NCI-H82 treated with DMSO at 0.1 percent for 48 hours (cell line): ENCODE measurements around the gene PNPLA5.

Source experiments
- DNase-seq: peaks from one replicate; lab custom pipeline; 2025; ENCODE audit not compliant: unreplicated experiment; lab: John Stamatoyannopoulos, UW

PNPLA5 gene

DNA sequence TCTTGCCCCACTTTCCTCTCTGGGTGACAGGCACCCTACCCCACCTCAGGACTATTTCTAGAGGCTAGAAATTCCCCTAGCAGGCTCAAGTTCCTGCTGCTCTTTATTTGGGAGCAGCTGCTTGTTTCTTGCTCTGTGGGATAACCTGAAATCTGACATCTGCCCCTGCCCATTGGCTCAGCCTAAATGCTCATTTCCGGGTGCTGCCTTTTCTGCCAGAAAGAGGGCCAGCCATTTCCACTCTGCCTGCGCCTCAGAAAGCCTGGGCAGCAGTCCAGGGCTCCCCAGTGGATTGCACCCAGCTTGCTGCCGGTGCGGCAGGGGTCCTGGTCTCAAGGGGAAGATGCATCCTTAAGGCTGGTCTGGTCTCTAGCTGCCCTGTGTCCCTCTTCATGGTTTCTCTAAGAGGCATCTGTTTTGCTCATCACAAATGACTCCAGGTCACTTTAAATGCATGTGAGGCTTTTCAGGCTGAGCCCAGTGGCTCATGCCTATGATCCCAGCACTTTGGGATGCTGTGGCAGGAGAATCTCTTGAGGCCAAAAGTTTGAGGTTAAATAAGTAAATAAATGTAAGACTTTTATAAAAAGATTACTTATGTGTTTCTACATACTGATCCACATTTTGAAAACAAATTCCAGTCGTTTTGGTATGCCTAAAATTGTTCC is 10.3 kb upstream of the PNPLA5 start:
- no peak for DNase-seq

DNA sequence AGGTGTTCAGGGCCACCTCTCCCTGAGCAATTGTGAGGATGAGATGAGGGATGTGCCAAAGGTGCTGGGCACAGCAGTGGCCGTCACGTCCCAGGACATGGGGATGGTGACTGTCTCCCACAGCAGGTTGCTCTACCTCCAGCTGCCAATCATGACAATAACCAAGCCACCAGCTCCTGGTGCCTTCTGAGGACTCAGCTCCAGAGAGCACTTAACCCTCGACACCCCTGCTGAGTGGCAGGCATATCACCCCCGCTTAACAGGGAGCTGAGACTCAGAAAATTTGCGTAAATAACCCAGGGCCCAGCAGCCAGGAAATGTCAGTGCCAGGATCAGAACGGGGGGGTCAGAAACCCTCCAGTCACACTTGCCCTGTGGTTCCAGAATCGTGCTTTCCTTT is 8.4 kb upstream of the PNPLA5 start:
- DNase-seq, result no peak

DNA sequence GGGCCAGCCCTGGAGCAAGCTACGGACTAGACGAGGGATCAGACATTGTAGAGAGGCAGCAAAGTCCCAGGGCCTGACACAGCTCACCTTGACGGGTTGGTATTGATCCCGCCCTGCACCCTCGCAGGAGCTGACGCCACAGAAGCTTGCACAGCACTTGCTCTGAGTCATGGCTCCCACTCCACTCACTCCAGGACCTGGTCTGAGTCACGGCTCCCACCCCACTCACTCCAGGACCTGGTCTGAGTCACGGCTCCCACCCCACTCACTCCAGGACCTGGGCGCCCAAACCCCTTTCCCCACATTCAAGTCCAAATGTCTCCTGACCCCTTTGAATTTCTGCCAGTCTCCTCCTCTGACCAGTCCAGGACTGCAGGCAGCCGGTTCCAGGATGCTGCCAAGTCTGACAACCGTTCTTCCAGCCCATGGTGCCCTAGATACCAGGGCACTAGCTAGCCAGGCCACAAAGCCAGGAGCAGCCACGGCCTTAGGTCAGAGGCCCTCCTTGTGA is 6.0 kb upstream of the PNPLA5 start:
- DNase-seq, result no peak

DNA sequence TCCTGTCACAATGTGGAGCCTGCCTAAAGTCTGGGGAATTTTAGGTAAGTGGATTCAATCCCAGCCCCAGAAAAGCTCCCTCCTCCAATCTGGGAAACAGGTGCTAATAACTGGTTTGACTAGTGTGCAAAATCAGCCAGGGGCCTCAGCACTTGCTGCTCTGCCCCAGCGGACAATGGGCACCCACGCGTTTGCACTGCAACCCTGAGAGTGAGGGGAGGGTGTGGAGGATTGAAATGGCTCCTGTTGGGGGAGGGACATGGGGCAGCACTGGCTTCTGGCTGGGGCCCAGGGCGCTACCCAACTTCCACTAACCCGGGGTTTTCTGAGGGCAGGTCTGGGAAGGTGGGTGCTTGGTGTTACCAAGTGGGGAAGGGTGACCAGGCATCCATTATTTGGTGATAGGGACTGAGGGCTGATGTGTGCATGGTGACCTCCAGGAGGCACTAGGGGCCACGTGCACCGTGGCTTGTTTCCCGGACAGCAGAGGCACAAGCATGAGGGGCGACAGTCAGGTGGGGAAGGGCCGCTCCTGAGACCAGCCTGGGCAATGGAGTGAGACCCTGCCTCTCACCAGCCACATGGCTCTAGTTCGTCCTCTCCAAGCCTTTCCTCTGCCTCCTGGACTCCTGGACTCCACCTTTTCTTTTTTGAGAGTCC is 4.3 kb upstream of the PNPLA5 start:
- DNase-seq, result no peak

DNA sequence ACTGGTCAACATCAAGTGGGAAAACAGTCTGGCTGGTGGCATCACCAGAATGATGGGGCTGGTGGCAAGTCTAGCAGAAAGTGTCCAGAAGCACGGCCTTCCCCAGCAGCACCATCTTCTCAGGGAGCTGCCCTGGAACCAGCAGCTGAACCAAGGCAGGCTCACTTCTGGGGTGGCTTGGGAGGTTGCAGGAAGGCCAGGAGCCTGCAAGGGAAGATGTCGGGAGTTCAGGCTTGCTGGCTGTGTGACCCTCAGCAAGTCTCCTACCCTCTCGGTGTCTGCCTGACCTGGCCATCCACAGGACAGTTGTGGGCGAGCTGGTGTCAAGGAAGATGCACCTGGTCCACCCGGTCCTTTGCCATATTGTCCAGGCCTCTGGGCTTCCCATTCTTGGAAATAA is 2.3 kb upstream of the PNPLA5 start:
- no peak for DNase-seq

DNA sequence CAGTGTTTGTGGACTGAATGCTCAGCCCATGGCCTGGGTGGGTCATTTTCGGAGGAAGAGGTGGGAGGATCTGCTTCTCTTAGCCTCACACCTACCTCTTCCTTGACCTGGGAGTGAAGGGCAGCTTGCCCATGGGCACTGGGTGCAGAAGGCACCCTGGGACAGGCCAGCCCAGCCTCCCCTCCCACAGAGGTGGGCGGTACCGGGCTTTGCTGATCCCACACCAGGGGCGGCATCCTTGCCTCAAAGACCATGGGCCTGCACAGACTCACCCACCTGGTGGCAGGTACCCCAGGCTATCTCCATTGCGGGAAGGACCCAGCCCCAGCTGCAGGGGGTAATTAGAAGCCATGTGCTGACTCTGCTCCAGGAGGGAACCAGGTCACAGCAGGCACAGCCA is 1.5 kb upstream of the PNPLA5 start:
- no peak for DNase-seq

DNA sequence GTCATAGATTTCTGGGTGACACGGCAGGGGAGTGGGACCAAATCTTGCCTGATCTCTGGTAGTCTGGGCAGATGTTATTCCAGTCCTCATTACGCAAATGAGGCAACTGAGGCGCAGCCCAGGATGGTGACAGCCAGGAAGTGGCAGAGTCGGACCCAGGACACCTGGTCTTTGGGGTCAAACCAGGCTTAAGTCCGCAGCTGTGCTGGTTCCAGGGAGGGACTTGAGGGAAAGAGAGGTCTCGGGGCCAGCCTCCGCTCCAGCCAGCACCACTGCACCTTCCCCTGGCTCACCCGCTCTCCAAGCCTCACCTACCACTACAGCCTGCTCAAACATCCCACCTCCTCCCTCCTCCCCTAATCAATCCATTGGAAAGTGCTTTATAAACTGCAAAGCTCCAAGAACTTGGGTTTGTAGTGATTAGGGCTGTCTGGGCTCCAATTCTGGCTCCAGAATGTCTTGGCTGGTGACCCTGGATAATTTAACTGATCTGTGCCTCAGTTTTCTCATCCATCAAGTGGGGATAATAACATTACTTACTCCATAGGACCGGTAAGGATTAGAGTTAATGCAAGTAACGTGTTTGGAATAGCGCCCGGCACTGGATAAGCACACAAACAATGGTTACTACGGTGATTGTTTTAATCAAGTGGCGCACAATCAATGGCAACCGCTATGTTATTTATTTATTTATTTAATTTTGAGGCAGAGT is 526 bp upstream of the PNPLA5 start:
- DNase-seq, result no peak

DNA sequence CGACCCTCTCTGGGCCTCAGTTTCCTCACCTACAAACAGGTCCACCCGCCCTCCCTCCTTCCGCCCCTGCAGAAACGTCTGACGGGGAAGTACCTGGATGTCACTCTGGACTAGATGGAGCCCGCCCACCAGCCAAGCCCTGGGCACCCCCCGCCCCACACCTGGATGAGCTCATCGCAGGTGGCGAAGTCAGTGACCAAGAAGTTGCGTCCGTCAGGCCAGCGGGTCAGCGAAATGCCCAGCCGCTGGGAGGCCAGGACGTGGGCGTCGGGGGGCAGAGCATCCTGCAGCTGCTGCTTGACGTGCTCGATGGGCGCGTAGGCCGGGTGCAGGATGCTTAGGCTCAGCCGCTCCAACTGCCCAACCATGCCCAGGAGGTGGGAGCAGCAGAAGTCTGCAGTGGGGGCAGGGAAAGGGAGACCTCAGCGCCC is 897 bp downstream of the PNPLA5 start:
- no peak for DNase-seq

DNA sequence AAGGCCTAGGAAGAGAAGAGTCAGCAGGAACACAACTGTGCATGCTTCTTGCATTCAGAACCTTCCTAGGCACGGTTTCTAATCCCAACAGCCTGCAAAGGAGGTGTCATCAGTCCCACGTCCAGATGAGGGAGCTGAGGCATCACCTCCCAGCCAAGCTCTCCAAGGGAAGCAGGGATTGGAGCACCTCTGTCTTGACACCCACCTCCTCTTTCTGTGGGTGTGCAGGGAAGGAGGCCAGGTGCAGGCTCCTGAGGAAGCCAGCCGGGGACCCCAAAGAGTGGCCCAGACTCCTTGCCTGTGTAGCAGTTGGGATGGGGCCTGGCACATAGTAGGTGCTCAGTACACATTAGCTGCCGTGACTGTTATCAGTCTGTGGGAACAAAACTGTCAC is 2.0 kb downstream of the PNPLA5 start:
- no peak for DNase-seq

DNA sequence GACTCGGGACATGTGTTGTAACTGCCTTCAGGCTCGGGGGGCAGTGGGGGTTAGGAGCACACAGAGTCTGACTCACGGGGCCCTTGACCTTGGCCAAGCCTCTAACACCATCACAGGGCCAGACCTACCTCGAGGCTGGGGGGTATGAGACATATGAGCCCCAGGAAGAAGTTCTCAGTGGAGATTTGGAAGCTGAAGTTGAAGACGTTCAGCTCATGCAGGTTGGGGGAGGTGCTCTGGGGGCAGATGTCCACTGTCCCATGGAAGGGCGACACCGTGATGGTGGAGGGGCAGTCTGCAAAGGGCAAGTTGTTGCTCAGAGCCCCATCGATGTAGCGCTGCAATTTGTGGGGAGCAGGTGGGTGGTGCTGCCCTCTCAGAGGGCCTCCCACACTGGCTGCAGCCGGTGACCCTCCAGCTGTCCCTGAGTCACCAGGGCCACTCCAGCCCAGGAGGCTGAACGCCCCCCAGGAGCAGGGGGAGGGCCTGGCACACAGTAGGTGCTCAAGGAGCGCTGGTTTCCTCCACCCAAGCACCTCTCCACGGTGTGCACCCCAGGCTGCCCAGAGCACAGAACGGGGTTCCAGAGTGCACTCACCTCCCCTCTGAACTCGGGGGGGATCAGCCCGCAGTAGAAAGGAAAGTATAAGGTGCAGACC is 2.5 kb downstream of the PNPLA5 start:
- no peak for DNase-seq

DNA sequence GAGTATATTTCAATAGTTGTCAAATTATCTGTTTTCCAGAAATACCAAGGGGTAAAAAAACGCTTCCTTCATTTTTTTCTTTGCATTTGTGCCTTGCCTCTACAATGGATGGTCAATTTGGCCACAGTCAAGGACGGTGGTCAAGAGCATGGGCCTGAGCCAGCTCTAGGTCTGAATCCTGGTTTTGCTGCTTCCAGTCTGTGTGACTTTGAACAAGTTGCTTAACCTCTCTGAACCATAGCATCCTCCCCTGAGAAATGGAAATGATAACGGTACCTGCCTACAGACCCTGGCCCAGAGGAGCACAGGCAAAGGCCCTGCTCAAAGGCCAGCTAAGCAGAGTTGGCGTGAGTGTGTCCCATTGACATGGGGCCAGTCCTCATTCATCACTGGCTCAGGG is 3.1 kb downstream of the PNPLA5 start:
- DNase-seq, result no peak

DNA sequence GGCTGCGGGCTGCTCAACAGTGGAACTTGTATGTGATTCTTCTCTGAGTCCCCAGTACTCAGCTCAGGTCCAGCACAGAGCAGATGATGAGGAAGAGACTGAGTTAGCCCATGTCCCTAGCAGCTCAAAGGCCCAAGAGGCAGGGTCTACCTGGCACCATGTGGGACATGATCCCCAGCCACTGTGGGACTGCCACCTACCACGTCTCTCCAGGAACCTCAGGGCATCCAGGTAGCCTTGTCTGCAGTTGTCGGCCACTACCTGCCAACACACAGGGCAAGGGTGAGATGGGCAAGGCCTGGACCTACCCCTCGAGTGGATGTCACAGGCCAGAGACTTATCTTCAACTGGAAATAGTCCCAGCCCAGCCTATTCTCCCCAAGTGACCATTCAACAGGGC is 4.4 kb downstream of the PNPLA5 start:
- DNase-seq, result no peak

DNA sequence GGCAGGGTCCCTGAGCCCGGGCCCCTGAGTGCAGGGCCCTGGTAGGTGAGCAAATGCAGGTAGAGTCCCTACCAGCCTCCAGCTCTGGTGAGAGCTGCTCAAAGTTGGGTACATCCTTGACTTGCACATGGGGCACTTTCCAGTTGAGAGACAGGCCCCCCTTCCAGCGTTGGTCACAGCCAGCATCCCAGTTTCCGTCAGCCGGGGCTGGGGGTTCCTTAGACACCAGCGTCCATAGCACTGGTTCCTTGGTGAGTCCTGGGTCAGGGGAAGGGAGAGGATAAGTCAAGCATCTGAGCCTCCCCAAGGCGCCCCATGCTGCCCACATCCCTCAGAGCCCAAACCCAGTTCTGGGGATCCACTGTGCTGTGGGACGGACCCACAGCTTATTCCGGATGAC is 5.6 kb downstream of the PNPLA5 start:
- DNase-seq, result no peak

DNA sequence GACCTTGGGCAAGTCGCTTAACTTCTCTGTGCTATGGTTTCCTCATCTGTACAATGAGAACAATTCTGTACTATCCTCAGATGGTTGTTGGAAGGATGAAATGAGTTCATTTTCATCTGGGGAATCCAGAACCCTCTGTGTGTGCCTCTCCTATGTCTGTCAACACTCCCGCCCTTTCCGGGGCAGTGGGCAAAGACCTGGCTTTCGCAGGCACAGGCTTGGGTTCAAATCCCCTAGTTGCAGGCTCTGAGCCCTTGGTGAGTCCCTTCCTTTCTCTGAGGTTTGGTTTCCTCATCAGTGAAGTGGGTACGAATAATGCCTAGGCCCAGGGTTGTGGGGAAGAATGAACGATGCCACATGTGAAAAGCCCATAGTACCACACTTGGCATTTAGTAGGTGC is 6.0 kb downstream of the PNPLA5 start:
- no peak for DNase-seq

DNA sequence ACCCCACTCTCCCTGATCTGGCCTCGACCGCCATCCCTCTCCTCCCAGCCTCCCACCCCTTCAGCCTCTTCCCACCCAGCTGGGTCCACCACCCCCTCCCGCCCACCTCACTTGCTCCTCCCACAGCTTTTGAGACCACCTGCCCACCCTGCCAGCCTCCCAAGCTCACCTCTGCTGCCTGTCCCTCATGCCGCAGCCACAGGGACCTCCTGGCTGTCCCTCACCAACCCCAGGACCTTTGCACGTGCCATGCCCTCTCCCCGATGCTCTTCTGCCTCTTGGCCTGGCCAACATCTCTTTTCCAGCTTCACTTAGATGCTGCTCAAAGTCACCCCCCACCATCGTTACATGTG is 6.5 kb downstream of the PNPLA5 start:
- no peak for DNase-seq

DNA sequence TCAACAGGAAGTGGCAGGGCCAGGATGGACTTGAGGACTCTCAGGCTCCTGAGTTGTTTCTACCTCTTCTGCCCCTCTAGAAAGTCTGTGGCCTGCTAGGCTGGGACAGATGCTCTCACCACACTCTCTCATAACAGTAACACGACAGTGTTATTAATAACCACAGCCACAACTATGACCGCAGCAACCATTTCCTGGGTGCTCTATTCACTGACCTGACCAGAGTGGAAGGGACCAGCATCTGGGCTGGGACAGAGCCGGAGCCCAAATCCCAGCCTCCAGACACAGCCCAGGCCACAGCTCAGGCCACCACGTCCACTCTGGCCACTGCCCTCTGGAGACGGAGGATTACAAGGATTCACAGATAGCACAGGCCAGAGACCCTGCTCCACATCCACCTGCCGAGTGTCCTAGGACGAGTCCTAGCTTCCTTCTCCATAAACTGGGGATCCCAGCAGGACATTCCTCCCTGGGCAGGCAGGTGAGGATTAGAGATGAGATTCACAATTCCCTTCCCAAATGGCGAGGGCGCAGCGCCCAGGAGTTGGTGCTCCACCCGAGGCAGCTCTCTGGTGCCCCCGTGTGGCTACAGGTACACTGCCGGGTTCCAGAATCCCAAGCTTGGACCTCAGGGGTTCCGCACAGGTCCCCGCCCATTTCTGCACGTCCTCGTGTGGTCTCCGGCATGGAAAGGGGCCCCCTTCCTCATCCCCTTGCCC is 7.1 kb downstream of the PNPLA5 start:
- peak; percentile 8 for DNase-seq

DNA sequence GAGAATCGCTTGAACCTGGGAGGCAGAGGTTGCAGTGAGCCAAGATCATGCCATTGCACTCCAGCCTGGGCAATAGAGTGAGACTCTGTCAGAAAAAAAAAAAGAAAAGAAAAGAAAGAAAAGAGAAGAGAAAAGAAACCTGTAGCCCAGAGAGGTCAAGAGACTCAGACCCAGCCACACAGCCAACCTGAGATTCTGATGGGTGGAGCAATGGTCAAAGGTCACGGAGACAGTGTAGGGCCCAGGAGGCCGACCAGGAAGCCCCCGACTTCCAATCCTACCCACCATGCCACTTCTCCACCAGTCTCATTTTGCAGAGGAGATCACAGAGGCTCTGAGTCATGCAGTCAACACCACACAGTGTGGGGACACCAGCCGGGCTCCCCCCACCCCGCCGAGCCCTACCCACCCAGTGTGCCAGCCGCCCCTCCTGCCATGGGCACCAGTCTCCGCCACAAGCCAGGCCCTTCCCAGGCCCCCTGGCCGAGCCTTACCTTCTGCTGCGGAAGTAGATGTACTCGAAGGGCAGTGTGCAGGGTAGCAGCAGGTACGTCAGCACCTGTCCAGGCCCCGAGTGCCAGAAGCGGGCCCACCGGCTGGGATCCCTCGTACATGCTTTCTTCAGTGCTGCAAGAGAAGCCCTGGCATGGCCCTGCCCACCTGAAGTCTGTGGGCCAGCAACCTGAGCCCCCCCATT is 7.9 kb downstream of the PNPLA5 start:
- DNase-seq, result no peak

DNA sequence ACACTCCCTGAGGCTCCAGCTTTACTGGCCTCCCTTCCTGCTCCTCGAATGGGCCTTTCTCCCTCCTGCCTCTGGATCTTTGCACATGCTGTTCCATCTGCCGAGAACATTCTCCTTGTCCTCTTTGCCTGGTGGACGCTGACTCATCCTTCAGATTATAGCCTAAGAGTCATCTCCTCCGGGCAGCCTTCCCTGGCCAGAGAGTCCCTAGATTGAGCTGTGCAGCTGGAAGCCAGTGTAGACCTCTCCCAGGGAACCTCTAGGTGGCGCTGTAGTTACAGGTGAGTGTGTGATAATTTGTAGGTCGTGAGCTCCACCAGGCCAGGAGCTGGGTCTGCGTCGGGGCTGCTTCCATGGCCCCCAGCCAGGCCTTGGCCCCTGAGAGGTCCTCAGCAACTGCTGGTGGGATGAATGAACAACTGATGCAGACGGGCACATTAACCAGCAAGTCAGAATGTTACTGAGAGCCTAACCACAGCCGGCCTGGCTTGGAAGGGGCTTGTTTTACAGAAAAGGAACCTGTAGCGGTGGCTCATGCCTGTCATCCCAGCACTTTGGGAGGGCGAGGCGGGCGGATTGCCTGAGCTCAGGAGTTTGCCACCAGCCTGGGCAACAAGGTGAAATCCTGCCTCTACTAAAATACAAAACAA is 8.7 kb downstream of the PNPLA5 start:
- peak; percentile 34 for DNase-seq

DNA sequence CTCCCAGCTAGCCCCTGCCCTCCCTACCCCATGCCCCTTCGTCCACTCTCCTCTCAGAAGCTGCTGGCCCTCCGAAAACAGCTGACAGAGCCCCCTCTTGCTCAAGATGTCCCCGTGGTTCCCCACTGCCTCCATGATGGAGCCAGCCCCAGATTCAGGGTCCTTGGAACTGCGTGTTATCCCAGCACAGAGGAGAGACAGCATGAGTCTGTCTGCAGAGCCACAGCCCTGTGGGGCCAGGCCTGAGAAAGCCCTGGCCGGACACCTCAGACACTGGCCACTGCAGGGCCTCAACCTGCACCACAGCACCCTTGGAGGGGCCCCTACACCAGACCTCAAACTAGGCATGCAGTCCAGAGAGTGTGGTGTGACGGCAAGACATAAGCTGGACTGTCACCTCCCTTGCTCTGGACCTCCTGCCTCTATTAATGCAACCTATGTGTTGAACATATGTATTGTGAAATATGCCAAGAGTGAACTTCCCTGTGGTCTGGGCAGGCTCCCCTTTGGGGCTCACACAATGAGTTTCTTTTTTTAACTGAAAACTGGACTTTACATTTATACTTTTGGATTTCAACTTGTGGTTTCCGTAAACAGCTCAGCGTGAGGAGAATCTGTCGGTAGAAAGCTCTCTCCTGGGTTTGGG is 9.6 kb downstream of the PNPLA5 start:
- DNase-seq, result no peak
